ENCODE measurements around the gene BASP1.
"Not testable (repeated sequence)": the region's sequence is repeated elsewhere in the genome, so short reads cannot be mapped to it uniquely, and the experiment has no call there.

Gene BASP1

DNA sequence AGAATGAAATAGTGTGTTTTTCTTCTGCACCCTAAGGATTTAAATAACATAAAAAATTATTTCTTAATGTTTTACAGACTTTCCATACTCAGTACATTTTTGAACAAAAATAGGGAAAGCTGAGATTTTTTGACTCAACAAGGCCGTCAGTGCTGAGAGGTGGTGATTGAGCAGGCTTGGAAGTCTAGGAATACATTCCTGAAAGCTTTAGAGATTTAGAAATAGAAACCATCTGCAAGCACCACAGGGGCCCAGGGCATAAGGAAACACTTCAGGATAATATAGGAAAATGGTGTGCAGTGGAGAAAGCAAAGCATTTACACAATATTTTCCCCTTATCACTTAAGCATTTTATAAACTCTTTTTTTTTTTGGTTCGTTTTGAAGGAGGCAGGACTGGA, 5.2 kb downstream of the BASP1 start:
- no peak for DNase-seq (ENCODE audit: low read depth in 2 of 2)

DNA sequence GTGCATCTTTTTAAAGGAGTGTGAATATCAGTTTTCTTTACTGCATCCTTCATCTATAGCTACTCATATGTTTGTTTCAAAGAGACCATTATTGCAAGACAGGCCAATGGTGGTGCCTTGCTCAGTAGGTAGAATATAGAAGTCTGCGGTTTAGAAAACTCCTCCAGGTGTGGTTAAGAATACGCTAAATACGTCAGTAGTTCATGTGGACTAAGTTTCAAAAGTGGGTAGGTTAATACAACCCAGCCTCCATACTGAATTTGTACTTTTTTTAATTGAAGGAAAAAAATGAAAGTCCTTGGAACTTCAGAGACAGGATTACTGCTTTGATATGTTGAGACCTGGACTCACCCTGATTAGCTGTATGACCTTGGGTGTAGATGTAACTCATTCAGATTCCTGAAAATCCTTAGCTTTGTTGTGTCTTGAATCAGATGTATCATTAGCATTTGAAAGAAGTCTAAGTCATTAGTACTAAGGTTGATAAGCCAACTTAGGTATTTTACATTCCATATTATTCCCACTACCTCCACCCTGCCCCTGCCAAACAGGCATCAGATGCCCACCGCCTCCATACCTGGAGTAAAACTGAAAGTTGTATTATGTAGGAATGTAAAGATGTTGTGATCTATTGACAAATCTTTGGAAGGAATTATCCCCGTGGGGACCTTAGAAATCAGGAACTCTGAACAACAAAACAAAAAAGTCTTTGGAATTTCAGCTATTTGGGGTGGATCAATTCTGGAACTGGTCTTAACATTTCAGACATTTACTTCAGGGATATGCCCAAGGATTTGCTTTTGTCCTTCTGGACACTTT, 6.1 kb downstream of the BASP1 start:
- no peak for DNase-seq (ENCODE audit: low read depth in 2 of 2)

DNA sequence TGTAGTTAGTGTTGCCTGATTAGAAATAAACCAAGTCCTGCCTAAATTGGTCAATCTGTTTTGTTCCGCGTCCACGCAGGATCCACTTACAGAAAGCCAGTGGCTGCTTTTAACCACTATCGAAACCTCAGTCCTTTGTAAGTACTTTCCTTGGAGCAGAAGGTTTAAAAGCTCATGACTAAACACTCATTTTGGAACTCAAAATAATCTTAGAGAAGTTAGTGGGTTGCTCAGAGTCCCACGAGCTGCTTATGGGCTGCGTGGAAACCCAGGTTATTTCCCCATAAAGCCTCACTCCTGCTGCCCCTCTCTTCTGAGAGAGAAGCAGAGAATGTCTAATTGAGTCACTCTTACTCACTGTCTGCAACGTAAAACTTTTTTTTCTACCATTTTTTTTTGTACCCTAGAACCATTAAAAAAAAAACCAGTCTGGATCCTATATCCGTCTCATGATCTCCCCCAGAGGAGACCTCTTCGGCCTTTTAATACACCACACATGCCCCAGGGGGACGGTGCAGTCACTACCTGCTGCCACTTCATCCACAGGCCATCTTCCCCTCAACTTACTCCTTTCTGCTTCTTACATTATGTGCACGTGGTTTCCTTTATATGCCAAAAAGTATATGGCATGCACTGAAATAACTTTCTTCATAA, 7.6 kb downstream of the BASP1 start:
- DNase-seq (ENCODE audit: low read depth in 2 of 2), result no peak

GRCh38 chr5:17225520-17225919, 8.1 kb downstream of the BASP1 start:
- no peak for DNase-seq (ENCODE audit: low read depth in 2 of 2)

DNA sequence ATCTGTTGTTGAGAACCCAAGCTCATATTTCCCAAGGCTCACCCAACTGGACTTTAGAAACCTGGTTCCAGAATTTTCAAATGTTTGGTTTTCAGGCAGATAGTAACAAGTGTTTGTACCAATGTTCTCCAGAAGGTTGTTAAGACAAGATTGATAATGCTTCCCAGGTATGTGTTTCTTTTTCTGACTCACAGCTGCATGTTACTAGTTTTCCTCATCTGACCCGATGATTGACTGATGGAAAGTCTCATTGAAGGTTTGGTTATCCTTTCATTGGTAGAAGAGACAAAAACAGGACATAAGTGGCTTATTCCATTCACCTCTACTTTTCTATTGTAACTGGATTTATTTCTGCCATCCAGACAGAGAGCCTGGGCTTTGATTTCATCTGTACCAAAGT, 10.4 kb downstream of the BASP1 start:
- no peak for DNase-seq (ENCODE audit: low read depth in 2 of 2)

GRCh38 chr5:17228821-17229291, 11.4 kb downstream of the BASP1 start:
- DNase-seq (ENCODE audit: low read depth in 2 of 2), result no peak

- no peak for DNase-seq (ENCODE audit: low read depth in 2 of 2)
Observed at GRCh38 chr5:17229313-17229712, 11.9 kb downstream of the BASP1 start.

DNA sequence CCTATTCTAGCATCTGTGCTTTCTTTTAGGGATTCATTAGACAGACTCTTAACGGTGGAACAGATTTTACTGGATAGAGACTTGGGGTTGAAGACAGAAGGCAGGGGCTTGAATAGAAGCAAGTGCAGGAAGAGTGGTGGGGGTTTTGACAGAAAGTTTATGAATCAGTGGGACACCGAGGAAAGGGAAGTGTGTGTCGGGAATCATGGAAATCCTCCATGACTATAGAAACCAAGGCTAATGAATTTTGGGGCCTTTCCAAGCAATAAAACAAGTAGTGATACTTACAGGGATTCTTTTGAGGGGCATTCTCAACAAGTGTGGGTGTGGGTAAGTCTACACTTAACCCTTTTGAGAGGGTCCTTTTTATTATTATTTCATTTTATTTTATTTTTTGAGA, 12.8 kb downstream of the BASP1 start:
- no peak for DNase-seq (ENCODE audit: low read depth in 2 of 2)

- no peak for DNase-seq (ENCODE audit: low read depth in 2 of 2)
Observed at GRCh38 chr5:17230808-17231525, 13.5 kb downstream of the BASP1 start.

DNA sequence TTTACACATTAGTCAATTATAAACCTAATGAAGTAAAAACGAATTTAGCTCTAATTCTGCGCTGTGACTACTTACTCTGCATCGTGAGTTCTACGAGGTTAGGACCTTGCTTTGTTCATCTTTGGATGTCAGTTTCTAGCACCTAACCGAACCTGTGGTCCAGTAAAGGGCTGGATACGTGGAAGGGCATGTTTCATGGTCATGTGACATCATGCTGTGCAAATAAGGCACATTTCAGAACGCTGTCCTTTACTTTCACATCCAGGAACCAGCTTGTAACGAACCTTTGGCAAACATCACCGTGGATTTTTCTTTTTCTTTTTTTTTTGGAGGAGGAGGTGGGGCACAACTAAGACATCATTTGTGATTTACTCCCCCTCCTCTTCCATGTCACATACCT, 15.0 kb downstream of the BASP1 start:
- DNase-seq (ENCODE audit: low read depth in 2 of 2), result no peak

DNA sequence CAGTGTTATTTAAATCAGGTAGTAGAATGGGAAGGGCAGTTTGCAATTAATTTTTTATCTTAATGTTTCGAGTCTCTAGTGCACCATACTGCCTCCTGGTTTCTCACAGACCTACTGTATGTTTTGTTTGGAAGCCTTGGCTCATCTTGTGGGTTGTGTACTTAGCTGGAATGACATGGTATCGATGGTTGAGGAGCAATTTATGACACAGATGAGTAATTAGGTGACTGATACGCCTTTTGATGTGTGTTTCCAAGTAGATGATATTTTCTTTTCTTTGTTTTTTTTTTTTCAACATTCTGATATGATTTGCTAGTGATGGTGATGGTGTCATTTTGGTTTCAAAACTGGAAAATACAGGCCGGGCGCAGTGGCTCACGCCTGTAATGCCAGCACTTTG, 16.1 kb downstream of the BASP1 start:
- DNase-seq (ENCODE audit: low read depth in 2 of 2), result no peak

DNA sequence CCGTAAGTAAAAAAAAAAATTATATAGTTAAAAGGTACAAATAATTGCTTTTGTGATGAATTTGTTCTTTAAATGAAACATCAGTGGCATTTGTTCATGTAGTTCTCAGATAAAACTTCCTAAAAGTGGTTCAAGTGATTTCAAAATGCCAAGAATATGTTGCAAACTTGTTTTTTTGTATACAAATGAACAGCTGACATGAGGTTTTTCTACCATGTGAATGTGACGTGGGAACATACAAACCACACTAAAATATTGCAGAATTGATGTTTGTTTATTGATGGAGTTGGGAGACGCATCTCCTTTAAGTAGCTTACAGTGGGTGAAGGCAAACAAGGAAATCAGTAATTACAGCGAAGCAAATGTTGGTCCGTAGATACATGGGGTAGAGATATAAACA, 16.9 kb downstream of the BASP1 start:
- no peak for DNase-seq (ENCODE audit: low read depth in 2 of 2)

GRCh38 chr5:17235731-17236330, 18.4 kb downstream of the BASP1 start:
- DNase-seq (ENCODE audit: low read depth in 2 of 2), result no peak

- no peak for DNase-seq (ENCODE audit: low read depth in 2 of 2)
Observed at GRCh38 chr5:17238521-17239041, 21.1 kb downstream of the BASP1 start.

- DNase-seq (ENCODE audit: low read depth in 2 of 2), result no peak
Observed at GRCh38 chr5:17239953-17240352, 22.5 kb downstream of the BASP1 start.

DNA sequence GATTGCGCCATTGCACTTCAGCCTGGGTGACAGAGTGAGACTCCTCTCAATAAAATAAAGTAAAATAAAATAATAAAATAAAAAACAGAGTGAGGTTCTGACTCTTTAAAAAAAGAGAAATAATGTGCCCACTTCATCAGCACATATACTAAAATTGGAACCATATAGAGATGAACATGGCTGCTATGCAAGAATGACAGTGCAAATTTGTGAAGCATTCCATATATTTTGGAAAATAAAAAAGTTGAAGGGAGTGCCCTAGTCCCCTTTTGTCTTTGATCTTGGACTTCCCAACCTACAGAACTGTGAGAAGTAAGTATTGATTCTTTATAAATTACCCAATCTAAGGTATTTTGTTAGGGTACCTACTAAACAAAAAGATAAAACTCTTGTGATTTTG, 23.1 kb downstream of the BASP1 start:
- no peak for DNase-seq (ENCODE audit: low read depth in 2 of 2)

- no peak for DNase-seq (ENCODE audit: low read depth in 2 of 2)
Observed at GRCh38 chr5:17241635-17242034, 24.2 kb downstream of the BASP1 start.

DNA sequence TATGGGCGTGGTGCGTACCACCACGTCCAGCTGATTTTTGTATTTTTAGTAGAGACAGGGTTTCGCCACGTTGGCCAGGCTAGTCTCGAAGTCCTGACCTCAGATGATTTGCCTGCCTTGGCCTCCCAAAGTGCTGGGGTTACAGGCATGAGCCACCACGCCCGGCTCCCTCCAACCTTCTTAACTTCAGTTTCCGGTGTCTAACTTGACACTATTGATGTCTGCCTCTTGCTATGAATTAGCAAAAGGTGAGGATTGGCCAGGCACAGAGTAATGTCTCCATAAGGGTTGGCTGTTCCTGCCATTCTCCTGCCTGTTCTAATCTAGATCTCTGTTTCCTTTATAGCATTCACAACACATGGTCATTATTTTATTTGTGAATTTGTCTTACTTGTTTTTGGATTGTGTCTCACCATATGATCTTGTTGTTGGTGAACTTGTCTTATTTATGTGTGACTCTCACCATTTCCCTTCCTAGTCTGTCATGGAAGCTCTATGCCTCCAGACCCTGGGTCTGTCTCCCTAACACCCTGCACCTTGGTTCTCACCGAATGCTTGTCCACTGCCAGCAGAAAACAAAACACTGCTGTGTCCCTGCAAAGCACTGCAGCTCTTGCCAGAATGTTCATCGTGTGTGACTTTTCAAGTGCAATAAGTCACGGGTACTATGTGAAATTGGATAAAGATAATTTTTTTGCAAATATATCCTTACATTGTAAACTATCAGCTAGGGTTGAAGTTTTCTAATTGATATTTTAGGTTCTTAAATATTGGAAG, 26.0 kb downstream of the BASP1 start:
- DNase-seq (ENCODE audit: low read depth in 2 of 2), result no peak

- DNase-seq (ENCODE audit: low read depth in 2 of 2), result no peak
Observed at GRCh38 chr5:17249029-17249634, 31.7 kb downstream of the BASP1 start.

GRCh38 chr5:17249841-17250240, 32.4 kb downstream of the BASP1 start:
- not testable (repeated sequence) for DNase-seq (ENCODE audit: low read depth in 2 of 2)

DNA sequence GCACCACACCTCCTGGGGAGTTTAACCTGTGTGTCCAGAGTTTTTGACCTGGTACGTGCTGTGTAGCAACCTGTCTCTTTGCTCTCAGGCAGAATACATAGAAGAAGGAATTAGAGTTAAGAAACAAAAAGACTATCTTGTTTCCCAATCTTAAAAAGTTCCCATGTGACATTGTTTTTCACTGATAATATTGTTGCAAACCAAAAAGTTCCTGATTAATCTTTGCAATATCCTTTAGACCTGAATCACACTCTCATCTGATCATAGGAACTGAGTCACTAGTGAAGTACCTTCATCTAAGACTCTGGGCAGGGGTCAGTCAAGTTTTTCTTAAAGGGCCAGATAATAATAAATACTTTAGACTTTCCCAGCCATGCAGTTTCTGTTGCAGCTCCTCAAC, 35.1 kb downstream of the BASP1 start:
- DNase-seq (ENCODE audit: low read depth in 2 of 2), result no peak

Measured in stimulated activated CD4-positive, alpha-beta T cell treated with anti-CD3 and anti-CD28 coated beads, Interleukin-4, amount 100 ng/mL, for 48 hours (primary cell).